Esophagus muscularis mucosa (tissue), 3 donors: ENCODE results near the gene GTF2IRD1.

ENCODE experiments used
- CTCF ChIP-seq, 3 experiments: fragments of 200-600 bp in 2 of 3; fragments of 450-650 bp in 1 of 3; sonication (generic) in 2 of 3; IDR thresholded peaks; one replicate each; pipeline ENCODE4 v1.5.1; 2017 to 2019; ENCODE audit warnings: antibody characterized with exemption in 3 of 3, mild to moderate bottlenecking in 2 of 3, moderate library complexity in 1 of 3
- POLR2A ChIP-seq: fragments of 450-650 bp; IDR thresholded peaks from one replicate; pipeline ENCODE4 v1.6.1; 2017; ENCODE audit warnings: antibody characterized with exemption, moderate library complexity, mild to moderate bottlenecking, low read depth

GRCh38 chr7:74405899-74406512, 47.7 kb upstream of the GTF2IRD1 start:
- TF ChIP-seq POLR2A (no peak), CTCF (IDR thresholded peaks at IDR 0.05) (no peak)
